ENCODE data around the gene PPP1R2.
"Not testable (repeated sequence)": the region's sequence is repeated elsewhere in the genome, so short reads cannot be mapped to it uniquely, and the experiment has no call there.

The PPP1R2 gene

DNA sequence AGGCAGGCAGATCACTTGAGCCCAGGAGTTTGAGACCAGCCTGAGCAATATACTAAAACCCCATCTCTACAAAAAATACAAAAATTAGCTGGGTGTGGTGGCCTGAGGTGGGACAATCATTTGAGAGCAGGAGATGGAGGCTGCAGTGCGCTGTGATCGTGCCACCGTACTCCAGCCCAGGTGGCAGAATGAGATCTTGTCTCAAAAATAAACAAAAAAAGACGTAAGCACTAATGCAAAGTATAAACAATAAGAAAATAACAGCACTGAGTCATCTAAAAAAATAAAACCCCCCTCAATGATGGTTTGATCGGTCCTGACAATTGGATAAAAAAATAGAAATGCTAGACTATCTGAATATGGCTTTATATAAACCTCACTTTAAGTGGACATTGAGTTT lies 3.6 kb downstream of the PPP1R2 start:
- DNase-seq (ENCODE audit: low read depth in 2 of 2) = no peak

DNA sequence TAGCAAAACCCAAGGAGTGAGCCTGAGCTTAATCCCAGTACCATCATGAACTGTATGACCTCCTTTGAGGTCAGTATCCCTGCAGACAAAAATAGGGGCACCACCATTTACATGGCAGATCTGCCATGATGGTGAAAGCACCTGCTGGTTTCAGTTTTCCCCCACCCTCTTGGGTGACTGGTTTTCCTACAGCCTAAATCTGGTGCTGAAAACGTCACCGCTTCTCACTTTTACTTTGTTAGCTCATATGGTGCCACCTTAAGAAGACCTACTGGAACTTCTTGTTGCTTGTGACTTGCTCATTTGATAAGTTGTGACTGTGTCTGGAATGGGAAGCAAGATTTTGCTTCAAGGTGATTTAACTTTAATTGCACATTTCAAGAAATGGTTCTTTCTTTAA lies 5.1 kb downstream of the PPP1R2 start:
- DNase-seq (ENCODE audit: low read depth in 2 of 2) = no peak

DNA sequence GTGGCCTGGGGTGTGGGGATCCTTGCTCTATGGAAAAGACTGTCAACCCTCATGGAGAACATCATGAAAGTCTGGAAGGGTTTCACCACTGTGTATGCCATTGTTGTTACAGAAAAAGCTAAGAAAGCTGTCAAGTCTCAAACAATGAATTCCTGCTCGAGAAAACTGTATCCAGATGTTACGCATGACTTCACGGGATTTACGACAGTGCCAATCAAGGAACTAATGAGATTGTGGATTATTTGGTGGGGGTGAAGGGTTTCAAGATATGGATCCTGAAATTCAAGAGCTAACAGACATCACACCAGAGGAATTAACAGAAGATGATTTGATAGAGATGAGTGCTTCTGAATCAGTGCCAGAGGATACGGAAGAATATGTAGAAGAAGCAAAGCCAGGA lies 7.8 kb downstream of the PPP1R2 start:
- no peak for DNase-seq (ENCODE audit: low read depth in 2 of 2)

GRCh38 chr3:195532834-195533233 lies 10.3 kb downstream of the PPP1R2 start:
- DNase-seq (ENCODE audit: low read depth in 2 of 2) = no peak

DNA sequence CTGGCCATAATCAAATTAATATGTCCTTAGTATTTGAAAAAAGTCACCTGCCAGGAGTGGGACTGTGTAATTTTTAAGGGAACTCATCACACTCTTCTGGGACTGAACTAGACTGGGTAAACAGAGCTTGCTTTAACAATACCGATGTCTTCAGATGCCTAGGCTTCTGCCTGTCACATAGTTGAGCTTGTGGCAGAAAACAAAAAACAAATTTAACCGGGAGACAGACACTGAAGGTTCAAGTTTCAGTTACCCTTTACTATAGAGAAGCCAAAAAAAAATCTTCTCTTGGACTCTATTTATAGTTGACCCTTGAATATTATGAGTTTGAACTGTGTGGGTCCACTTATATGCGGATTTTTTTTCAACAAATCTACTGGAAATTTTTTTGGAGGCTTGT lies 10.8 kb downstream of the PPP1R2 start:
- DNase-seq (ENCODE audit: low read depth in 2 of 2) = no peak

DNA sequence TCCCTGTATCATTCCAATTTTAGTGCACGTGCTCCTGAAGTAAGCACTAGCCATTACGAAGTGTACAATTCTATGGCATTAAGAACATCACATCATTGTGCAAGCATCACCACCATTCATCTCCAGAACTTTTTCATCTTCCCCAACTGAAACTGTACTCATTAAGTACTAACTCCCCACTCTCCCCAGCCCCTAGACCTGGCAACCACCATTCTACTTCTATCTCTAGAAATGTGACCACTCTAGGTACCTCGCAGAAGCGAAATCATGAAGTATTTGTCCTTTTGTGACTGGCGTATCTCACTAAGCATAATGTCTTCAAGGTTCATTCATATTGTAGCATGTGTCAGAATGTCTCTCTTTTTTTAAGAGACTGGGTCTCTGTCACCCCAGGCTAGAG lies 11.4 kb downstream of the PPP1R2 start:
- no peak for DNase-seq (ENCODE audit: low read depth in 2 of 2)

- DNase-seq (ENCODE audit: low read depth in 2 of 2) = no peak
Measured at GRCh38 chr3:195526492-195526891, 16.6 kb downstream of the PPP1R2 start.

GRCh38 chr3:195524171-195524896 lies 18.8 kb downstream of the PPP1R2 start:
- no peak for DNase-seq (ENCODE audit: low read depth in 2 of 2)

DNA sequence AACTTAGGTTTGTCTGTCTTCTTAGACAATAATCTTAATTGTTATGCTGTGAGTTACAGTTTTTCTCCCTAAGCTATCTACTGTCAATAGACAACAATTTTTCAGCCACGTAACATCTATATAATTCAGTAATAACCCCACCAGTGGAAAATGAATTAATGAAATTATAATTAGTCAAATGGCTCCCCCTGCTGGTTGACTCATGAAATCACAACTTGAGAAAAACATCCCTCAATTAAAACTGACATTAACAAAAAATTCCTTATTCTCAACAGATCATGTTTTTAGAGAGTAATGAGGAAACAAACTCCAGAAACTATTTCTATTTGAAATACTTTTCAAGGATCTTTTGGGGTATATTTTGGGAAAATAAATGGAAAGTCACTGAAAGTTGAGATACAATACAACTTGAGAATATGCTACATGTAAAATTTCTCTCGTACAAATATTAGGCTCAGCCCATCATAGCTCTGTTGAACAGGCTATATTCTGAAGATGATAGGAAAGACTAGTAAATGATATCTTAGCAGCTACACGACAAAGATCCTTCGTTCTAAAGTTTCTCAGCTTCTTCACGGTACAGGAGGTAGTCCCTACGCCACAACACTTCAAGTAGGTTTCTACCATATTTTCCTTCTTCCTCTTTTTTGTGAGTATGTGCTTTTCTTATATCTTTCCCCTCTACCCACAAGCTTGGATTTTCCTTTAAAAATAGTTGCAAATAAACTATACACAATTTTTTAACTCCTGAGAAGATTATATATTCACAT lies 20.7 kb downstream of the PPP1R2 start:
- DNase-seq (ENCODE audit: low read depth in 2 of 2) = no peak

- no peak for DNase-seq (ENCODE audit: low read depth in 2 of 2)
Measured at GRCh38 chr3:195517030-195517429, 26.1 kb downstream of the PPP1R2 start.

DNA sequence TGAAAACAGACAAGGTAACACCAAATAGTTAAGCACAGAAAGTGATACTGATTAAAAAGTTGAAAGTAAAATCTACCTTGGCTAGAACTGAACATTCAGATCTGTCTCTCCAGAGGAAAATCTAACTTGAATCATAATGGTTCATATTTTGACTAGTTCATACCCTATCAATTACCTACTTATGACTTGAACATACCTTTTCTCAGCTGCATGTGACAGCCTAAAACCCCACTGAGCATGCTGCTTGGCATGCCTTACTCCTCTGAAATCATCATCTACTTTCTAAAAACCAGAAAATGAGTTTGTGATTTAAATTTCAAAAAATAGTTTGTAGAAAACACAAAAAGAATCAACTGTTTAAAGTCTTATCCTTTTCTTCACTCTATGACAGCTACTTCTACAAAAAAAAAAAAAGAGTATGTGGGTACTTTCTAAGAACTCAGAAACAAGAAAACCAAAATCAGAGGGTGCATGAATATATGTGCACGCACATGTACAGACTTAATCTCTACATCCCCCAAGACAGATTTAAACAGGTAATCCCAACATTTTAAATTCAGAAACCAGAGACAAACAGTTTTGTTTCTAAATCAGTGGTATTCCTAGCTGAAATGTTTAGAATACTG lies 28.4 kb downstream of the PPP1R2 start:
- DNase-seq (ENCODE audit: low read depth in 2 of 2) = not testable (repeated sequence)

DNA sequence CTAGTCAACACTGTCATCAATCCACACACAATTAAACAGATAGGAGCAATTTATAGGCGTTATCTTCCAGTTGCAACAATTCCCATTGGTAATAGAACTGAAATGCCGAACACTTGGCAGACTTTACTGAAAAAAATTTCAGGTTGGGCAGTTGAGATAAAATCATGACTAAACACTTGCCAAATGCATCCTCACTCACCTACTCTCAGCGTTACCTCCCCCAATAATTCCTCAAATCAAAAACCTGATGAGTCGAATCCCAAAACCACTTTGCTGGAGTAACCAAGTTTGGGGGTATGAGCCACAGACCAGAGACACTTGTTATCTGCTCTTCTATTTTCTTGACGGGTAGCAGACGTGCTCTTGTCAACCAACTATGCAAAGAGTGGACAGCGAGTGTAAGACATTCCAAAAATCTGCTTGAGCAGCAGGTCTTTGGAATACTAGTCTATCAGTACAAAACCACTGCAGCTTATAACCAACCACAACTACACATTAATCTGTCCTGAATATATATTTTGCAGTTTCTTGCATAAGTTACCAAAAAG lies 30.3 kb downstream of the PPP1R2 start:
- no peak for DNase-seq (ENCODE audit: low read depth in 2 of 2)

GRCh38 chr3:195511136-195511535 lies 32.0 kb downstream of the PPP1R2 start:
- DNase-seq (ENCODE audit: low read depth in 2 of 2) = no peak

GRCh38 chr3:195508185-195508584 lies 34.9 kb downstream of the PPP1R2 start:
- DNase-seq (ENCODE audit: low read depth in 2 of 2) = no peak

DNA sequence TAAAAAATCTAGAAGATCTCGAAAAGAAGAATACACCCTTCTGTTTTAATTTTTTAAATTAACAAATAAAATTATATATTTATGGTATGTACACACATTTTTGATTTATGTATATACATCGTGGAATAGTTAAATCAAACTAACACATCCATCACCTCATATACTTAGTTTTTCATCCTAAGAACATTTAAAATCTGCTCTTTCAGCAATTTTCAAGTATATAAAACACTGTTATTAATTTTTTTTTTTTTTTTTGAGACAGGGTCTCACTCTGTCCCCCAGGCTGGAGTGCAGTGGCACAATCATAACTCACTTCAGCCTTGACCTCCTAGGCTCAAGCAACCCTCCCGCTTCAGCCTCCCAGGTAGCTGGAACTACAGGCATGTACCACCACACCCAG lies 67.5 kb downstream of the PPP1R2 start:
- no peak for DNase-seq (ENCODE audit: low read depth in 2 of 2)

DNA sequence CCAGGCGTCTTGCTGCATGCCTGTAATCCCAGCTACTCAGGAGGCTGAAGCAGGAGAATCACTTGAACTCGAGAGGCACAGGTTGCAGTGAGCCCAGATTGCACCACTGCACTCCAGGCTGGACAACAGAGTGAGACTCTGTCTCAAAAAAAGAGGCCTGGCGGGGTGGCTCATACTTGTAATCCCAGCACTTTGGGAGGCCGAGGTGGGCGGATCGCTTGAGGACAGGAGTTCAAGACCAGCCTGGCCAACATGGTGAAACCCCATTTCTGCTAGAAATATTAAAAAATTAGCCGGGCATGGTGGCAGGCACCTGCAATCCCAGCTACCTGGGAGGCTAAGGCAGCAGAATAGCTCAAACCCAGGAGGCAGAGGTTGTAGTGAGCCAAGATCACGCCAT lies 68.0 kb downstream of the PPP1R2 start:
- not testable (repeated sequence) for DNase-seq (ENCODE audit: low read depth in 2 of 2)

- DNase-seq (ENCODE audit: low read depth in 2 of 2) = no peak
Measured at GRCh38 chr3:195468841-195469240, 74.3 kb downstream of the PPP1R2 start.

GRCh38 chr3:195468391-195468776 lies 74.7 kb downstream of the PPP1R2 start:
- DNase-seq (ENCODE audit: low read depth in 2 of 2) = no peak

DNA sequence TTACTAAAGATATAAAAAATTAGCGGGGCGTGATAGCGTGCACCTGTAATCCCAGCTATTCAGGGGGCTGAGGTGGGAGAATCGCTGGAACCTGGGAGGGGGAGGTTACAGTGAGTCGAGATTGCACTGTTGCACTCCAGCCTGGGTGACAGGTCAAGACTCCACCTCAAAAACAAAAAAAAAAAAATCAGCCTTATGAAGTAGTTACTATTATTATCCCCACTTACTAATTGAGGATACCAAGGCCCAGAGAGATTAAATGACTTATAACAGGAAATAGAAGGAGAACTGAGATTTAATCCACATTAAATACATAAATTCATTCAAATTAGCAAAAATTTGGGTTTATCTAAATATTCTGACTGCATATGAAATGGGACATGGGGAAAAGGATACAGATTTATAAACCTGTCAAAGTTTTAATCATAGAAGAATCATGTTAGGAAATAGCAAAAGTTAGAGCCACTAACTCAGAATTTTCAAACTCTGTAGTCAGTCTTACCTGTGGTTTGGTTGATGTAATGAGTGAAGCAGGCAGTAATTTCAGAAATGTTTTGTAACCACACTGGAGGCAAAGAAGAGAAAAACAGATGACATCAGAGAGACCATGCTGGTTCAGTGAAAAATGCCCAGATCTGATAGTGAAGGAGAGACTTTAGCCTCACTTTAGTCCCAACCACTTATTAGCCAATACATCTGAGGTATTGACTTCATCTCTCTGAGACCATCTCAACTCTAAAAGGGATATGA lies 75.3 kb downstream of the PPP1R2 start:
- no peak for DNase-seq (ENCODE audit: low read depth in 2 of 2)

DNA sequence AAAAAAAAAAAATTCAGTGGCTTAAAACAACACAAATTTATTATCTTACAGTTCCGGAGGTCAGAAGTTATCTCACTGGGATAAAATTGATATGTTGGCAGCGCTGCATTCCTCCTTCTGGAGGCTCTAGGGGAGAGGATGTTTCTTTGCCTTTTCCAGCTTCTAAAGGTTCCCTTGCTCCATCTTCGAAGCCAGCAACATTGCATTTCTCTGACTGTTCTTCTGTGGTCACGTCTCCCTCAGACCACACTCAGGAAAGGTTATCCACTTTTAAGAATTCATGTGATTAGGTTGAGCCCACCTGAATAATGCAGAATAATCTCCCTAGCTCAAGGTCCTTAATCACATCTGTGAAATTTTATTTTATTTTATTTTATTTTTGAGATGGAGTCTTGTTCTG lies 76.9 kb downstream of the PPP1R2 start:
- DNase-seq (ENCODE audit: low read depth in 2 of 2) = no peak
